ENCODE data around the gene SMARCA5. TPM values are rescaled to one million over a fixed set of nuclear protein-coding genes. Genes with fewer than 3 reads are reported as not detected.
A peak's percentile ranks its signal among the peaks of the same experiment; 100 is the strongest.

SMARCA5 gene
- total RNA-seq, 2 donors from 2014 or later, result 34.5 to 41.2 TPM

- Histone ChIP-seq H3K9ac (ENCODE audit: low read depth in 2 of 2, low read length in 2 of 2) (no peak overlapping the region), H3K4me1 (no peaks in the 10 kb centered on the region), H3K36me3 (no peaks in the 10 kb centered on the region), H3K27ac (no peak overlapping the region), H3K9me3 (no peaks in the 10 kb centered on the region), H3K4me3 (no peak overlapping the region), H3K27me3 (no peaks in the 10 kb centered on the region)
- no peak for DNase-seq
- no peak for TF ChIP-seq CTCF (IDR thresholded peaks at IDR 0.05)
- intact Hi-C loops (cut with DNase I), result no loop called here
Observed at GRCh38 chr4:143555676-143556075, 42.2 kb downstream of the SMARCA5 start.

GRCh38 chr4:143558286-143558685 is 44.8 kb downstream of the SMARCA5 start:
- no peak for DNase-seq
- Histone ChIP-seq H3K9ac (ENCODE audit: low read depth in 2 of 2, low read length in 2 of 2) (no peak overlapping the region), H3K9me3 (no peaks in the 10 kb centered on the region), H3K4me1 (no peaks in the 10 kb centered on the region), H3K27ac (no peak overlapping the region), H3K27me3 (no peaks in the 10 kb centered on the region), H3K36me3 (no peaks in the 10 kb centered on the region), H3K4me3 (no peak overlapping the region)
- intact Hi-C loops (cut with DNase I), result no loop called here
- TF ChIP-seq CTCF (IDR thresholded peaks at IDR 0.05), result no peak

DNA sequence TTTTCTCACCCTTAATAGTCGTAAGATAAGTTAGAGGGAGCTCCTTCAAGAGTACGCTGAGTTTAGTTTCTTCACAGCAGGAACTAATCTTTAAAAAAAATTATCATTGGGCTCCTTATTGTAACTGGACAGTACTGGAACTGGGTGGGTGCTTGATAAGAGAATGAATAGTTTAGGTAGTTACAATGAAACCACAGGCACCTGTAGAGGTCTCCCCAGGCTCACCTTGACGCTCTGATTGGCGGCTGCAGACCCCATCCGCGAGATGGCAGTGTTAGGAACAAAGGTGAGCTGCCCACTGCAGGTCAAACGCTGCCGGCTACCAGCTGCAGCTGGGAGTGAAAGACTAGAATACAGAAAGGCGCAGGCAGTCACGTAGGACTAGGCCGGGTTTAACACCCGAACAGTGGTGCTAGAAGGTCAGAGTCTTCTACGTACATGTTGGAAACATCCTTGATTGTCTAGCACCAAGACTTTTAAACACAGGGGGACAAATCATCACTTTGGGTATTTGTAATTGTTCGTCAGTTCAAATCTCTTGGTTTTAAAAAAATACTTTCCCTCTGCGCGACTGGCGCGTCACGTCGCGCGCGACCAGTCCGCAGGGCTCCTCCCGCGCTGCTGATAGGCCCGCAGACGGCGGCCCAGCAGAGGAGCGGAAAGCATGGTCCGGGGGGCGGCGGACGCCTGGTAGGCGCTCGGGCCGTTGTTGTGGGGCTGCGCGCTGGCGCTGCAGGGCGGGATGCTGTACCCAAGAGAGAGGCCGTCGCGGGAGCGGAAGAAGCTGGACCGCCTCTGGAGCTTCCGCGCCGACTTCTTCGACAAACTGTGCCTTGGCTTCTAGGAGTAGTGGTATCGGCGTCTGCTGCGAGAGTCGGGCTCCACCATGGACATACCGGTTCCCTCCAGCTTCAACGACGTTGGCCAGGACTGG is 45.6 kb downstream of the SMARCA5 start:
- intact Hi-C loops (cut with DNase I), result no loop called here
- no peak overlapping the region for H3K27ac ChIP-seq
- H3K27me3 ChIP-seq, result no peaks in the 10 kb centered on the region
- no peaks in the 10 kb centered on the region for H3K9me3 ChIP-seq
- DNase-seq, result peak; percentile 85
- H3K4me1 ChIP-seq, result no peaks in the 10 kb centered on the region
- no peaks in the 10 kb centered on the region for H3K36me3 ChIP-seq
- peak; percentile 27 for TF ChIP-seq CTCF (IDR thresholded peaks at IDR 0.05)
- H3K9ac ChIP-seq (ENCODE audit: low read depth in 2 of 2, low read length in 2 of 2), result peak overlapping the region; percentile 60 to 74
- H3K4me3 ChIP-seq, result peak overlapping the region; percentile 57

GRCh38 chr4:143559757-143560147 is 46.2 kb downstream of the SMARCA5 start:
- no peak overlapping the region for H3K27ac ChIP-seq
- peak overlapping the region; percentile 60 to 74 for H3K9ac ChIP-seq (ENCODE audit: low read depth in 2 of 2, low read length in 2 of 2)
- intact Hi-C loops (cut with DNase I), result no loop called here

DNA sequence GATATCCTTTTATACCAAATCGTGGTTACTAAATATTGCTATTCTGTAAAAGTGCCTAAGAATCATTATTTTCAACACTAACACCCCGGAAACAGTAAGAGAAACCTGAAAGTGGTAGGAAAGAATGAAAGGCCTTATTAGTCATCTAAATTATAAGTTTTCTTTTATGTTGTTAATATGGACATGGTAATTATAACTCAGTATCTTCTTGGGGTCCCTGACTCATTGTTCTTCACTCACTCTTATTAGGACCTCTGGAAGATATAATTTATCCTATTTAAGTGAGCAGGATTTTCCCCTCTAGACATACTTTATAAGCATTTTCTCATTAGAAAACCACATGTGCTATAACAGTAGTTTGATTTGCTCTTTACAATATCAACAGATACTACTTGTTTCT is 51.0 kb downstream of the SMARCA5 start:
- Histone ChIP-seq H3K4me1 (no peaks in the 10 kb centered on the region), H3K27me3 (no peaks in the 10 kb centered on the region), H3K36me3 (no peaks in the 10 kb centered on the region), H3K9ac (ENCODE audit: low read depth in 2 of 2, low read length in 2 of 2) (no peak overlapping the region), H3K27ac (no peak overlapping the region), H3K9me3 (no peaks in the 10 kb centered on the region), H3K4me3 (no peak overlapping the region)
- no peak for DNase-seq
- intact Hi-C loops (cut with DNase I), result no loop called here
- no peak for TF ChIP-seq CTCF (IDR thresholded peaks at IDR 0.05)

More at GRCh38 chr4:143559757-143560147, 46.2 kb downstream of the SMARCA5 start:
- H3K9me3 ChIP-seq, result no peaks in the 10 kb centered on the region
- peak overlapping the region; percentile 57 for H3K4me3 ChIP-seq
- TF ChIP-seq CTCF (IDR thresholded peaks at IDR 0.05), result no peak
- H3K27me3 ChIP-seq, result no peaks in the 10 kb centered on the region
- no peaks in the 10 kb centered on the region for H3K4me1 ChIP-seq
- no peaks in the 10 kb centered on the region for H3K36me3 ChIP-seq
- no peak for DNase-seq

Data from colonic mucosa (tissue), 4 donors.